Neural cell (in vitro differentiated cells): Measurements from ENCODE around the gene ADARB2. TPM values are rescaled to one million over a fixed set of nuclear protein-coding genes. Genes with fewer than 3 reads are reported as not detected.

ENCODE experiments used
- H2AFZ ChIP-seq: fragments of 200-600, 300-800 bp; sonication (generic), shearing (Covaris generic); 2 replicates; pipeline ENCODE4 v1.6.0; 2014; ENCODE audit warnings: low read depth, mild to moderate bottlenecking, antibody characterized with exemption, low read length, moderate library complexity
- H3F3A ChIP-seq: fragments of 200-600 bp; shearing (Covaris generic); 2 replicates; pipeline ENCODE4 v1.6.1; 2016; ENCODE audit warnings: mild to moderate bottlenecking, moderate library complexity, mixed read lengths, antibody characterized with exemption, low read length; ENCODE audit not compliant: insufficient read depth, poor library complexity, severe bottlenecking
- H3K27ac ChIP-seq: fragments of 200-600, 300-800 bp; sonication (generic), shearing (Covaris generic); 2 replicates; pipeline ENCODE4 v1.5.1; 2014; ENCODE audit warnings: mild to moderate bottlenecking, low read length, moderate library complexity
- H3K27me3 ChIP-seq: fragments of 300-800, 200-600 bp; sonication (generic), shearing (Covaris generic); 2 replicates; pipeline ENCODE4 v1.6.0; 2014; ENCODE audit warnings: mild to moderate bottlenecking, low read depth, low read length, moderate library complexity; ENCODE audit not compliant: insufficient read depth
- H3K36me3 ChIP-seq: fragments of 300-800, 200-600 bp; sonication (generic), shearing (Covaris generic); 2 replicates; pipeline ENCODE4 v1.5.1; 2014; ENCODE audit warnings: mild to moderate bottlenecking, antibody characterized with exemption, low read length, moderate library complexity; ENCODE audit not compliant: insufficient read depth
- H3K4me2 ChIP-seq: fragments of 300-800, 200-600 bp; sonication (generic), shearing (Covaris generic); 2 replicates; pipeline ENCODE4 v1.6.0; 2014; ENCODE audit warnings: mild to moderate bottlenecking, low read length
- H3K4me3 ChIP-seq: fragments of 300-800, 200-600 bp; sonication (generic), shearing (Covaris generic); 2 replicates; pipeline ENCODE4 v1.5.1; 2014; ENCODE audit warnings: mild to moderate bottlenecking, low read length, moderate library complexity
- H3K79me2 ChIP-seq: fragments of 200-600 bp; shearing (Covaris generic); replicated peaks from 2 replicates; pipeline ENCODE4 v1.6.0; 2014; ENCODE audit warnings: mild to moderate bottlenecking, low read length, moderate library complexity; ENCODE audit not compliant: insufficient read depth
- H3K9ac ChIP-seq: fragments of 300-800, 200-600 bp; sonication (generic), shearing (Covaris generic); 2 replicates; pipeline ENCODE4 v1.6.1; 2016; ENCODE audit warnings: mild to moderate bottlenecking, low read length, mixed read lengths
- H3K9me2 ChIP-seq: fragments of 200-600 bp; shearing (Covaris generic); 2 replicates; pipeline ENCODE4 v1.6.1; 2016; ENCODE audit warnings: mild to moderate bottlenecking, low read length, mixed read lengths; ENCODE audit not compliant: insufficient read depth
- H3K9me3 ChIP-seq: fragments of 200-600, 300-800 bp; sonication (generic), shearing (Covaris generic); 2 replicates; pipeline ENCODE4 v1.6.1; 2016; ENCODE audit warnings: mild to moderate bottlenecking, mixed run types, low read length, moderate library complexity, mixed read lengths
- H4K20me1 ChIP-seq: fragments of 200-600 bp; shearing (Covaris generic); 2 replicates; pipeline ENCODE4 v1.6.1; 2016; ENCODE audit warnings: mild to moderate bottlenecking, mixed run types; ENCODE audit not compliant: insufficient read depth
- EP300 ChIP-seq: fragments of 450-650 bp; conservative IDR thresholded peaks from 2 replicates; pipeline ENCODE4 v1.6.1; 2014; ENCODE audit warnings: antibody characterized with exemption, mild to moderate bottlenecking, moderate library complexity; ENCODE audit not compliant: poor library complexity, severe bottlenecking
- EZH2 ChIP-seq: fragments of 200-600, 300-800 bp; shearing (Covaris generic), sonication (generic); IDR thresholded peaks from 2 replicates; pipeline ENCODE4 v1.6.1; 2014; ENCODE audit warnings: antibody characterized with exemption, low read length, borderline replicate concordance, mild to moderate bottlenecking; ENCODE audit not compliant: insufficient read depth, poor library complexity, severe bottlenecking
- MXI1 ChIP-seq: fragments of 450-650 bp; conservative IDR thresholded peaks from 2 replicates; pipeline ENCODE4 v1.6.1; 2014; ENCODE audit warnings: antibody characterized with exemption, mild to moderate bottlenecking; ENCODE audit not compliant: poor library complexity, severe bottlenecking
- POLR2AphosphoS5 ChIP-seq: IDR thresholded peaks from 2 replicates; pipeline ENCODE4 v1.6.1; 2012
- RAD21 ChIP-seq: fragments of 450-650 bp; conservative IDR thresholded peaks from 2 replicates; pipeline ENCODE4 v1.6.1; 2014; ENCODE audit warnings: antibody characterized with exemption, mild to moderate bottlenecking, moderate library complexity
- SMC3 ChIP-seq: fragments of 450-650 bp; conservative IDR thresholded peaks from 2 replicates; pipeline ENCODE4 v1.6.1; 2014; ENCODE audit warnings: antibody characterized with exemption, mild to moderate bottlenecking, moderate library complexity; ENCODE audit not compliant: poor library complexity
- TAF1 ChIP-seq: IDR thresholded peaks from 2 replicates; pipeline ENCODE4 v1.6.1; 2012; ENCODE audit warnings: low read depth
- polyA plus RNA-seq: library from polyadenylated mRNA; depleted of rRNA; stranded (reverse); fragments of >200 nt; gene quantifications from 2 replicates; pipeline ENCODE4 v1.2.3, GENCODE V29; 2014
- TF ChIP-seq, protein P1 (sequence below): fragments of 450-650 bp; IDR thresholded peaks from 2 replicates; pipeline ENCODE4 v1.5.1; 2014; ENCODE audit warnings: antibody characterized with exemption, mild to moderate bottlenecking, moderate library complexity; ENCODE audit not compliant: poor library complexity, severe bottlenecking
- TF ChIP-seq, protein P2 (sequence below): IDR thresholded peaks from 2 replicates; pipeline ENCODE4 v1.6.1; 2012; ENCODE audit warnings: borderline replicate concordance

Gene ADARB2
- polyA plus RNA-seq, 1 donor from 2014 or later: 3.6 TPM

DNA sequence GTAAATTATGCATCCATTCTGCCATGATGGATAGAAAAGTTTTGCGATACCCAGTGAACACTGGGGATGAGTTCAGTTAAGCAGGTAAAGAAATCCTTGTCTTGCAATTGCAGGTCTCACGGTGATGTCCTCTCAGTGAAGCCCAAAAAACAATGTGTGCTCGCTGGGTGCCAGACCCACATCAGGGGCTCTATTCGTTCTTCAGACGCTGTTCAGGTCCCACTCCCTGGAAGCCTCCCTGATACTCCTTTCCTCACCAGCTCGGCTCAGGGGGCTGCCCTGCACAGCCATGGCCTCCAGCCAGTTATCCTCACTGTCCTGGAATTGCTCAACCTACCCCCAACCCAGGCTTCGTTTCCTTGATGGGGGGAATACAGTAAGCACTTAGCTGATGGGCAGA, 323.5 kb downstream of the ADARB2 start:
- Histone ChIP-seq H4K20me1 (no peaks in the 10 kb centered on the region), H2AFZ (no peak overlapping the region), H3K4me3 (no peak overlapping the region), H3K27me3 (no peaks in the 10 kb centered on the region), H3K27ac (no peak overlapping the region), H3K9me2 (no peaks in the 10 kb centered on the region), H3K9me3 (no peaks in the 10 kb centered on the region), H3K36me3 (no peaks in the 10 kb centered on the region), H3K4me2 (no peak overlapping the region), H3K9ac (no peak overlapping the region), H3K79me2 (no peaks in the 10 kb centered on the region), H3F3A (no peaks in the 10 kb centered on the region)
- TF ChIP-seq RAD21: no peak
- TF ChIP-seq MXI1: no peak

DNA sequence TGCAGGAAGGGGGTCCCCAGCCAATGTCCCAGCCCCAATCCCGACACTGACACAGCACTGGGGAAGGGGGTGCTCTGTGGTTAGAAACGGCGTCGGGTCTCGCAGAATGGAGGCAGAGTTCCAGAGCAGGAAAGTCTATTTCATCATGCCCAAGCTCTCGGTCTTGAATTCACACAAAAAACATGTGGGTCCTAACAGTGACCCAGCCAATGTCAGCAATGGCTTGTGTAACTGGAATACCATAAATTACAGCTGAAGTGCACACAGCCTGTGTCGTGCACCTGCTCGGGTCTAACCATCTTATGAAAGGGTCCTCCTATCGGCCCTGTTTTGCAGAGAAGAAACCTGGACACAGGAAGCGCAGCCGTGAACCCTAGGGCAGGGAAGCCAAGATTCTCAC, 324.1 kb downstream of the ADARB2 start:
- H3K36me3 ChIP-seq: no peaks in the 10 kb centered on the region
- no peaks in the 10 kb centered on the region for H4K20me1 ChIP-seq
- no peak overlapping the region for H2AFZ ChIP-seq
- no peaks in the 10 kb centered on the region for H3K27me3 ChIP-seq
- no peak overlapping the region for H3K4me3 ChIP-seq
- no peaks in the 10 kb centered on the region for H3F3A ChIP-seq
- H3K9me2 ChIP-seq: no peaks in the 10 kb centered on the region
- H3K79me2 ChIP-seq: no peaks in the 10 kb centered on the region
- no peak for TF ChIP-seq SMC3
- TF ChIP-seq POLR2AphosphoS5: no peak
- no peak for TF ChIP-seq TAF1
- no peak for TF ChIP-seq RAD21
- no peak for TF ChIP-seq MXI1
- TF ChIP-seq EP300: no peak
- TF ChIP-seq, protein P1, sequence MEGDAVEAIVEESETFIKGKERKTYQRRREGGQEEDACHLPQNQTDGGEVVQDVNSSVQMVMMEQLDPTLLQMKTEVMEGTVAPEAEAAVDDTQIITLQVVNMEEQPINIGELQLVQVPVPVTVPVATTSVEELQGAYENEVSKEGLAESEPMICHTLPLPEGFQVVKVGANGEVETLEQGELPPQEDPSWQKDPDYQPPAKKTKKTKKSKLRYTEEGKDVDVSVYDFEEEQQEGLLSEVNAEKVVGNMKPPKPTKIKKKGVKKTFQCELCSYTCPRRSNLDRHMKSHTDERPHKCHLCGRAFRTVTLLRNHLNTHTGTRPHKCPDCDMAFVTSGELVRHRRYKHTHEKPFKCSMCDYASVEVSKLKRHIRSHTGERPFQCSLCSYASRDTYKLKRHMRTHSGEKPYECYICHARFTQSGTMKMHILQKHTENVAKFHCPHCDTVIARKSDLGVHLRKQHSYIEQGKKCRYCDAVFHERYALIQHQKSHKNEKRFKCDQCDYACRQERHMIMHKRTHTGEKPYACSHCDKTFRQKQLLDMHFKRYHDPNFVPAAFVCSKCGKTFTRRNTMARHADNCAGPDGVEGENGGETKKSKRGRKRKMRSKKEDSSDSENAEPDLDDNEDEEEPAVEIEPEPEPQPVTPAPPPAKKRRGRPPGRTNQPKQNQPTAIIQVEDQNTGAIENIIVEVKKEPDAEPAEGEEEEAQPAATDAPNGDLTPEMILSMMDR: no peak
- TF ChIP-seq EZH2: no peak
- TF ChIP-seq, protein P2, sequence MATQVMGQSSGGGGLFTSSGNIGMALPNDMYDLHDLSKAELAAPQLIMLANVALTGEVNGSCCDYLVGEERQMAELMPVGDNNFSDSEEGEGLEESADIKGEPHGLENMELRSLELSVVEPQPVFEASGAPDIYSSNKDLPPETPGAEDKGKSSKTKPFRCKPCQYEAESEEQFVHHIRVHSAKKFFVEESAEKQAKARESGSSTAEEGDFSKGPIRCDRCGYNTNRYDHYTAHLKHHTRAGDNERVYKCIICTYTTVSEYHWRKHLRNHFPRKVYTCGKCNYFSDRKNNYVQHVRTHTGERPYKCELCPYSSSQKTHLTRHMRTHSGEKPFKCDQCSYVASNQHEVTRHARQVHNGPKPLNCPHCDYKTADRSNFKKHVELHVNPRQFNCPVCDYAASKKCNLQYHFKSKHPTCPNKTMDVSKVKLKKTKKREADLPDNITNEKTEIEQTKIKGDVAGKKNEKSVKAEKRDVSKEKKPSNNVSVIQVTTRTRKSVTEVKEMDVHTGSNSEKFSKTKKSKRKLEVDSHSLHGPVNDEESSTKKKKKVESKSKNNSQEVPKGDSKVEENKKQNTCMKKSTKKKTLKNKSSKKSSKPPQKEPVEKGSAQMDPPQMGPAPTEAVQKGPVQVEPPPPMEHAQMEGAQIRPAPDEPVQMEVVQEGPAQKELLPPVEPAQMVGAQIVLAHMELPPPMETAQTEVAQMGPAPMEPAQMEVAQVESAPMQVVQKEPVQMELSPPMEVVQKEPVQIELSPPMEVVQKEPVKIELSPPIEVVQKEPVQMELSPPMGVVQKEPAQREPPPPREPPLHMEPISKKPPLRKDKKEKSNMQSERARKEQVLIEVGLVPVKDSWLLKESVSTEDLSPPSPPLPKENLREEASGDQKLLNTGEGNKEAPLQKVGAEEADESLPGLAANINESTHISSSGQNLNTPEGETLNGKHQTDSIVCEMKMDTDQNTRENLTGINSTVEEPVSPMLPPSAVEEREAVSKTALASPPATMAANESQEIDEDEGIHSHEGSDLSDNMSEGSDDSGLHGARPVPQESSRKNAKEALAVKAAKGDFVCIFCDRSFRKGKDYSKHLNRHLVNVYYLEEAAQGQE: no peak
- no peak overlapping the region for H3K27ac ChIP-seq
- H3K9ac ChIP-seq: no peak overlapping the region
- H3K9me3 ChIP-seq: no peaks in the 10 kb centered on the region
- no peak overlapping the region for H3K4me2 ChIP-seq
